NB4 (cell line): ENCODE results near the gene ZDHHC4.

ENCODE experiments used
- CTCF ChIP-seq: IDR thresholded peaks from one replicate; pipeline ENCODE4 v1.5.1; 2012; ENCODE audit warnings: low read depth, low read length
- MAX ChIP-seq: IDR thresholded peaks from 2 replicates; pipeline ENCODE4 v1.6.1; 2011; ENCODE audit warnings: low read depth, low read length
- POLR2A ChIP-seq: IDR thresholded peaks from 2 replicates; pipeline ENCODE4 v1.6.1; 2011; ENCODE audit warnings: mild to moderate bottlenecking; ENCODE audit not compliant: insufficient read length; ENCODE audit errors: extremely low read depth

DNA sequence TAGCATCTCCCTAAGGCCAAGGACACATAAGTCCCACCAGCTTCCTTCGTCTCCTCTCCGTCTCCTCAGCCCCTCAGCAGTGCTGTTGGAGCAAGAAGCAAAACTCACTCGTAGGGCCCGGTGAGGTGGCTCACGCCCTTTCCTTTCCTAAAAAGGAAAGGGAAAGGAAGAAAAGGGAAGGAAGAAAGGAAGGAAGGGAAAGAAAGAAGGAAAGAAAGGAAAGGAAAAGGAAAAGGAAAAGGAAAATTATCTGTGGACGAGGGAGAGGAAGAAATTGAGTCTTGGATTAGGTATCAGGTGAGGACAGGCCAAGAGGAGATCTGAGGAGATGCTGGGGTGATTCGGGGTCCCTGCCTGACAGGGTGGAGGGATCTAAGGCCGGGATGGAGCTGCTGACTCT is 56.8 kb downstream of the ZDHHC4 start:
- TF ChIP-seq POLR2A (no peak), CTCF (no peak), MAX (no peak)
